ENCODE measurements around the gene MC4R.

MC4R gene

GRCh38 chr18:60327880-60328279, 44.7 kb downstream of the MC4R start:
- DNase-seq (ENCODE audit: low spot score) (no peak), FAIRE-seq (no peak)

- no peak for FAIRE-seq
- no peak for DNase-seq (ENCODE audit: low spot score)
Measured at GRCh38 chr18:60322591-60322990, 50.0 kb downstream of the MC4R start.

Data from RCC 7860 (cell line).